Activated CD4-positive, alpha-beta T cell treated with anti-CD3 and anti-CD28 coated beads, Interleukin-2, amount 10 ng/mL, durations not matched to agents 7 days and 5 days (primary cell): Measurements from ENCODE around the gene LHB. TPM values are rescaled to one million over a fixed set of nuclear protein-coding genes. Genes with fewer than 3 reads are reported as not detected.
A peak's percentile ranks its signal among the peaks of the same experiment; 100 is the strongest.

Source experiments
- CTCF ChIA-PET: fragments of 350-600 bp; sonication (Branson Sonifier 250); formaldehyde crosslinking; loops from one replicate; lab custom pipeline; 2021; ENCODE audit warnings: antibody characterized with exemption; lab: Charles Lee
- POLR2A ChIA-PET: fragments of 350-600 bp; sonication (Branson Sonifier 250); formaldehyde crosslinking; loops from one replicate; lab custom pipeline; 2021; ENCODE audit warnings: antibody characterized with exemption; lab: Charles Lee
- DNase-seq: peaks from one replicate; pipeline ENCODE4 v3.0.0-alpha.2; 2020
- H3K27ac Mint-ChIP-seq: one replicate; pipeline ENCODE4 v1.8.0; 2021; ENCODE audit warnings: mild to moderate bottlenecking, moderate library complexity, mixed read lengths
- H3K27me3 Mint-ChIP-seq: one replicate; pipeline ENCODE4 v1.8.0; 2021; ENCODE audit warnings: mixed read lengths
- H3K36me3 Mint-ChIP-seq: one replicate; pipeline ENCODE4 v1.8.0; 2021; ENCODE audit warnings: low read depth, mixed read lengths
- H3K4me1 Mint-ChIP-seq: one replicate; pipeline ENCODE4 v1.8.0; 2021; ENCODE audit warnings: mixed read lengths
- H3K4me3 Mint-ChIP-seq: one replicate; pipeline ENCODE4 v1.8.0; 2021; ENCODE audit warnings: mild to moderate bottlenecking, moderate library complexity, mixed read lengths
- H3K9me3 Mint-ChIP-seq: one replicate; pipeline ENCODE4 v1.8.0; 2021; ENCODE audit warnings: mixed read lengths
- total RNA-seq, 2 experiments: library from RNA; stranded (reverse); gene quantifications; one replicate each; pipeline ENCODE4 v1.2.3, GENCODE V29; 2021

The LHB gene
- total RNA-seq, 2 experiments from 2014 or later: not detected

DNA sequence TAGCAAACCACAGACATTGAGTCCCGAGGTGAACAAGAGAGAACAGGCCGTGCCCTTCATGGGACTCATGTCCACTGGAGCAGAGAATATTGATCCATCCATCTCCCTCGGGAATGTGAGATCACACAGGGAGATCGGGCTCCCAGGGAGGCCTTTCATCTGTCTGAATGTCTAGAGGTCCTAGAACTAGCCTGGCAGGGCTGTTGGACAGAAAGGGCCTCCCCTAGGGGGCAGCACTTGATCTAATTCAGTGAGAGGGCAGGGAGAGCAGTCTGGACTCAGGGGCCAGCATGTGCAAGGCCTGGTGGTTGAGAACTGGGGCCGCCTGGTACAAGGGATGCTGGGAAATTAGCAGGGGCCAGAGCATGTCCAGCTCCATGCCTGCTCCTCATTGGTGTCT, 18.9 kb downstream of the LHB start:
- Mint-ChIP-seq H3K36me3 (peaks cover 8% of the 10 kb centered on the region), H3K4me1 (peaks cover 31% of the 10 kb centered on the region), H3K9me3 (no peaks in the 10 kb centered on the region), H3K4me3 (no peak overlapping the region), H3K27me3 (no peaks in the 10 kb centered on the region), H3K27ac (no peak overlapping the region)
- ChIA-PET CTCF (interaction anchor here (0.6 to 1.9 kb wide), 8 partner anchors 8 to 100 kb away, joined by 3 to 8 read pairs (median 3); no protein-coding TSS in a partner anchor), POLR2A (no interaction called here)
- DNase-seq: peak; percentile 74

DNA sequence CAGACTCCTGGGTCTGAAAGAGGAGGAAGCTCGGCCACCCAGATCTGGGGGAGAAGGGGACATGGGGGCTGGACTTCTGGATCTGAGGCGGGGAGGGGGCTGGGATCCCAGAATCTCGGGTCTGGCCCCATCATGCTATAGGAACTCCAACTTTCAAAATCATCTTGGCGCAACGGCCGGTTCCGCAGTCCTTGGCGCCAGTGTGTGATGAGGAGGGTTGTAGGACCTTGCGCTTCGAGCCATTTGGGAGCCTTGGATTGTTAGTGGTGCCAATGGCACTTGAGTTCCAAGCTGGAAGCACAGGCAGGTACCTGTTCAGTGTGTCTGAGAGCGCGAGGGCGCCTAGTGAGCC, 22.9 kb downstream of the LHB start:
- Mint-ChIP-seq H3K4me1 (peaks cover 41% of the 10 kb centered on the region), H3K27ac (peak overlapping the region; percentile 97), H3K9me3 (no peaks in the 10 kb centered on the region), H3K27me3 (no peaks in the 10 kb centered on the region), H3K4me3 (peak overlapping the region; percentile 92), H3K36me3 (peaks cover 8% of the 10 kb centered on the region)
- ChIA-PET CTCF (interaction anchor here (0.7 to 3.3 kb wide), 33 partner anchors 8 to 340 kb away, joined by 3 to 89 read pairs (median 4); partner anchors contain the start of genes BAX, CGB8, DHDH and PPP1R15A), POLR2A (interaction anchor here (0.7 to 1.1 kb wide), 2 partner anchors 27 to 122 kb away, joined by 3 to 4 read pairs; partner anchors contain the start of gene PPP1R15A)
- DNase-seq: no peak

DNA sequence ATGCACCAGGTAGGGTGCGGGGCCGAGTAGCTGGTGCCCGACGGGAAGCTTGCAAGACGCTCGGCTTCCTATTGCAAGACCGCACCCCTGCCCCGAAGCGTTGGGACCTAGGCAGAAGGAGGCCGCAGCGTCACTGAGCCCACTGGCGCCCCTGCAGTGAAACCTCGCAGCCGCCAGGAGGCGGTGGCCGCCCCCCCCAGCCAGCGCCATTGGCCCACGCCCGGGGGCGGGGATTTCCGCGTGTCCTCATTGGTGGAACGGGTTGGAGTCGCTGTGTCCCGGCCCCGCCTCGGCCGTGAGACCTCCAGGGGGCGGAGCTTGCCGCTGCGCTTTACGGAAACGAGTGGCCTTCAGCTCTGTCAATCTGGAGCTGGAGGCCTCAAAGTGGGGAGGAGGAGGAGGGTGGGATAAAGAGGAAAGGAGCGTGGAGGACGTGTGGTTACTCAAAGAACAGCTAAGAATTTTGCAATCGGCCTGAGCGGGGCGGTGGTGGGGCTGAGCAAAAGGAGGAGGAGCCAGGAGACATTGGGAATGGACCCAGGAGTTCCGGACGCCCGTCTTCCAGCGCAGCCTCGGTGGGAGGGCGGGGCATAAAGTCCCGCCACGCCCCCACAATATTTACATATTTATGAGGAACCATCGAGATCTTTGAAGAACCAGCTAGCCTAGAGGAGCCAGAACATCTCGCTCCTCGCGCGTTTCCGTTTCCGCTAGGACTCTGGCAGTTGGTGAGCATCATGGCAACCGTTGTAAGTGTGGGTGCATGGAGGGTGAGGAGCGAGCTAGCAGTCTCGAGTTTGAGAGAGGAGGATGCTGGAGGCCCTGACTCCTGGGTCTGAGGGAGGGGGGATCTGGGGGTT, 23.5 kb downstream of the LHB start, which contains the start of the genes GYS1 and RUVBL2:
Gene GYS1, minus strand, starts transcription at position 135 of the 860 bp plus-strand sequence. CDS start 197 bp downstream, outside the sequence.
Gene RUVBL2, plus strand, starts transcription at position 713 of the 860 bp plus-strand sequence. Its CDS starts 25 bp downstream, at position 738.
- ChIA-PET CTCF (interaction anchor here (0.6 to 3.3 kb wide), 57 partner anchors 8 to 877 kb away, joined by 3 to 89 read pairs (median 4); partner anchors contain the start of genes BAX, CGB2, CGB8 and DHDH), POLR2A (interaction anchor here (0.5 to 1.1 kb wide), 4 partner anchors 26 to 382 kb away, joined by 3 to 7 read pairs (median 4); partner anchors contain the start of gene PPP1R15A)
- peak within 1 kb of the TSS; percentile 92 for H3K4me3 Mint-ChIP-seq
- DNase-seq: peak; percentile 99
- H3K27ac Mint-ChIP-seq: peak within 1 kb of the TSS; percentile 97
- peaks cover 14% of the 10 kb centered on the region for H3K36me3 Mint-ChIP-seq
- no peaks in the 10 kb centered on the region for H3K27me3 Mint-ChIP-seq
- peaks cover 41% of the 10 kb centered on the region for H3K4me1 Mint-ChIP-seq
- no peaks in the 10 kb centered on the region for H3K9me3 Mint-ChIP-seq

DNA sequence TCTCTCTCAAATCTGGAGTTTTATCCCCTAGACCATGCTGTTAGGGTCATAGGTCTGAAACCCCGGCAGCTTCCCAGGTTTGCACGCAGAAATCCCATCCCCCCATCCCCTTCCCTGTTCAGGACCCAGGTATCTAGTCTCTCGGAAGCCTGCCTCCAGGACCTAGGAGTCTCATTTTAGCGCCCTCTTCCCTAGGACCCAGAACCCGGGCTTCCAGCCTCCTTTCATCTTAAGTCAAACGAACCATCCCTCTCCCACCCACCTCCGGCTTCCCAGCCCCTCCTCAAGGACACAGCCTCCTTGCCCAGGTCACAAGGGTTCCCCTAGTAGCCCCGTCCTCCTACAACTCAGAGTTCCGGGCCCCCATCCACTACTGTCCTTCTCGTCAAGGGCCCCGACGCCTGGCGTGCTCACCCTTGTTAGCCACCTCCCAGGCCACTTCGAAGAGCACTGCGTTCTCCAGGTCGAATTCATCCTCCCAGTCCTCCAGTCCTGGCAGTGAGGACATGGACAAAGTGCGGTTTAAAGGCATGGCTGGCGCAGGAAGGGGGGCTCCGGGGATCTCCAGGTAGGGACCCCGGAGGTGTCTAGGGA, 24.2 kb downstream of the LHB start:
- POLR2A ChIA-PET: interaction anchor here (0.6 kb wide), 1 partner anchor 45 kb away, joined by 3 read pairs; no protein-coding TSS in a partner anchor
- DNase-seq: peak; percentile 33
- H3K4me1 Mint-ChIP-seq: peaks cover 36% of the 10 kb centered on the region
- H3K27me3 Mint-ChIP-seq: no peaks in the 10 kb centered on the region
- H3K27ac Mint-ChIP-seq: peak overlapping the region; percentile 97
- CTCF ChIA-PET: interaction anchor here (0.6 to 3.3 kb wide), 30 partner anchors 12 to 517 kb away, joined by 3 to 89 read pairs (median 4); partner anchors contain the start of genes CGB2, DHDH, HRC and LIN7B
- H3K4me3 Mint-ChIP-seq: peak overlapping the region; percentile 92
- H3K36me3 Mint-ChIP-seq: peaks cover 19% of the 10 kb centered on the region
- H3K9me3 Mint-ChIP-seq: no peaks in the 10 kb centered on the region

DNA sequence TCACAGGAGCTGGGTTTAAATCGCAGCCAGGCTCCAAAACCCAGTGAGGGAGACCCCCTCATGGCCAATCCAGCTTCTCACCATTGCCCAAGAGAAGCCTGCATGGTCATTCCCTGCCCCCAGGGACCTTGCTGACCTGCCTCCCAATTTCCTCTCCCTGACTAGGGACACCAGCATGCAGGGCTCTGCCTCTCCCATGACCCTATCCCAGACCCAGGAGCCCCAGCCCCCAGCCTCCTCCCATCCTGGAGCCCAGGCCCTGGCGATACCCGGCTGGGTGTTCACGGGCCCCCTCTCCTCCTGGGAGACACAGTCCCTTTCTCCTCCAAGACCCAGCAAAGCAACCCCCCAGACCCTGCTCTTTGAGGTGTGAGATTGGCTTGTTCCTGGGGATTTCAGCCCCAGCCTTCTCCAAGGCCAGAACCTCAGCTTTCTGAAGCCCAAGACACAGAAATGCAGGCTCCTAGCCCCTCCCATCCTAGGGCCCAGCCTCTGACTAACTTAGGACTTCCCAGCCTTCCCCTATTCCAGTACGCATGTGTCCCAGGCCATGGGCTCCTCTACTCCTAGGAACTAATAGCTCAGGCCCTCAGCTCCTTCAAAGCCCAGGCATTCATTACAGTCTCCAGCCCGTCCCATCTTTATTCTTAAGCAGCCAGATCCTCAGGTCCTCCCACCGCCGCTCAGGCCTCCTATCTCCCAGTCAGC, 24.9 kb downstream of the LHB start:
- Mint-ChIP-seq H3K9me3 (no peaks in the 10 kb centered on the region), H3K36me3 (peaks cover 21% of the 10 kb centered on the region), H3K4me1 (peaks cover 34% of the 10 kb centered on the region), H3K27ac (peak overlapping the region; percentile 97), H3K4me3 (peak overlapping the region; percentile 92), H3K27me3 (no peaks in the 10 kb centered on the region)
- DNase-seq: no peak
- ChIA-PET CTCF (interaction anchor here (1.8 to 3.3 kb wide), 6 partner anchors 8 to 120 kb away, joined by 4 to 89 read pairs (median 14); partner anchors contain the start of gene PPP1R15A), POLR2A (no interaction called here)

DNA sequence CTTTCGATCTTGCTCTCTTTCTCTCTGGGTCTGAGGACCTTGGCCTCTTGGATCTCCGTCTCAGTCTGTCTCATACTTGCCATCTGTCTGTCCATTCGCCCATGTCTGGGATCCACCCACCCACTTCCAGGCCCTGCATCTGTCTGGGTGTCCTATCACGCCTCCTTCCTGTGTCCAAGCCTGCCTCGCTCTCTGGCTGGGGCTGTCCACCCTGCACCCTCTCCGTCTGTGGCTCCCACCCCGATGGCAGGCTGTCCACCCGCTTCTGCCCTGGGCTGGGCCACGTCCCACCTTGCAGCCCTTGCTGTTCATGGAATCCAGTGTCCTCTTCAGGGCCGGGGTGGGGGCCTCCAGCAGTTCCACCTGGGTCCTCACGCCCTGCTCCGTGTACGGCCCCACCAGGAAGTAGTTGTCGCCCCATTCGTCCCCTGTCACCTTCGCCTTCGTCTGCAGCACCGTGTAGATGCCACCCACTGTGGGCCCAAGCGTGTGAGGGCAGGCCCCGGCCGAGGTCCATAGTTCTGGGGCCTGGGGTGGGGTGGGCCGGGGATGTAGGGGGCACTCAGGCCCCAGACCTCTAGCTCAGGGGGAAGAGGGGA, 25.8 kb downstream of the LHB start:
- Mint-ChIP-seq H3K27ac (no peak overlapping the region), H3K36me3 (peaks cover 24% of the 10 kb centered on the region), H3K4me1 (peaks cover 33% of the 10 kb centered on the region), H3K4me3 (peak overlapping the region; percentile 59), H3K27me3 (no peaks in the 10 kb centered on the region), H3K9me3 (no peaks in the 10 kb centered on the region)
- no peak for DNase-seq
- ChIA-PET CTCF (interaction anchor here (1.9 to 3.3 kb wide), 4 partner anchors 9 to 18 kb away, joined by 7 to 89 read pairs (median 26); no protein-coding TSS in a partner anchor), POLR2A (no interaction called here)

DNA sequence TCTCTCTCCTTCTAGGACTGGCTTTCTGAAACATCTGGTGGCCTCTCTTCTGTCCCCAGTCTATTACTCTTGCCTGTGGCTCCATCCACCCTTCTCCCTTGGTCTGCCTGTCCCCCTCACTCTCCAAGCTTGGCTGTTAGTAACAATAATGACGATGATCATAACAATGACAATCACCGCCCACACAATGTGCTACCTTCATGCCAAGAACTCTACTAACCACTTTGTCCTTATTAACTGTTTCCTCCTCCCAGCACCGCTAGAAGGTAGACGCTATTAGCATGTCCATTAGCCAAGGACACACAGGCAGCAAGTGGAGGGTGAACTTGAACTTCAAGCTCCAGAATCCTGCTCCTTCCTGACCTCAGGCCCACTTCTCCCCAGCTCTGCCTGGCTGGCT, 26.5 kb downstream of the LHB start:
- POLR2A ChIA-PET: no interaction called here
- no peak overlapping the region for H3K4me3 Mint-ChIP-seq

DNA sequence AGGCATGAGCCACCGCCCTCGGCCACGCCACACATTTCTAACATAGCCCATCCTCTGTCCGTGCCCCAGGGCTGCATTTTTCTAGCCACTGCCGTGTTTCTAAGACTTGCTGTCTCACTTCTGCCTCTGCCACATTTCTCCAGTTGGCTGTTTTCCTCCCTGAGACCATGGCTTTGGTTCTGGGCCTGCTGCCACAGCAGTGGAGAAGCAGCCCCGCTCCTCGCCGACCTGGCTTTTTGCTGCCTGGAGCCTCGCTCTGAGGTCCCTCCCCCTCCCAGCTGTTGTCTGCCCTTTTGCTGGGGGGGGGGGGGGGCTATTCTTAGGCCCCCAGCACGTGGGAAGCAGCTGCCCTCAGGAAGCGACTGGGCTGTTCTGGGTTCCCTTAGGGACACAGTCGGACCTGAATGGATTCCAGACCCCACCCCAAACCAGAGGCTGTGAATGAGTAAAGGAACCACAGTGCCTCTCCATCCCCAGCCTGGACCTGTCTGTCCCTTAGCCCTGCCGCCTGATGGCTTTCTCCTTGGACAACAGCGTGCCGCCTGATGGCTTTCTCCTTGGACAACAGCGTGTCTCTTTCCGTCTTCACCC, 27.1 kb downstream of the LHB start:
- peaks cover 27% of the 10 kb centered on the region for H3K36me3 Mint-ChIP-seq
- ChIA-PET CTCF (interaction anchor here (0.6 to 1.9 kb wide), 5 partner anchors 8 to 221 kb away, joined by 3 to 7 read pairs (median 4); no protein-coding TSS in a partner anchor), POLR2A (interaction anchor here (0.7 kb wide), 1 partner anchor 156 kb away, joined by 8 read pairs; no protein-coding TSS in a partner anchor)
- H3K4me3 Mint-ChIP-seq: no peak overlapping the region
- H3K27ac Mint-ChIP-seq: no peak overlapping the region
- DNase-seq: no peak
- H3K9me3 Mint-ChIP-seq: no peaks in the 10 kb centered on the region
- H3K27me3 Mint-ChIP-seq: no peaks in the 10 kb centered on the region
- H3K4me1 Mint-ChIP-seq: peaks cover 25% of the 10 kb centered on the region

More for the DNA sequence above, 26.5 kb downstream of the LHB start:
- no peak overlapping the region for H3K27ac Mint-ChIP-seq
- no peak for DNase-seq
- H3K4me1 Mint-ChIP-seq: peaks cover 31% of the 10 kb centered on the region
- no peaks in the 10 kb centered on the region for H3K27me3 Mint-ChIP-seq
- CTCF ChIA-PET: interaction anchor here (0.6 to 1.9 kb wide), 3 partner anchors 7 to 11 kb away, joined by 3 to 7 read pairs (median 4); no protein-coding TSS in a partner anchor
- H3K9me3 Mint-ChIP-seq: no peaks in the 10 kb centered on the region
- peaks cover 24% of the 10 kb centered on the region for H3K36me3 Mint-ChIP-seq

DNA sequence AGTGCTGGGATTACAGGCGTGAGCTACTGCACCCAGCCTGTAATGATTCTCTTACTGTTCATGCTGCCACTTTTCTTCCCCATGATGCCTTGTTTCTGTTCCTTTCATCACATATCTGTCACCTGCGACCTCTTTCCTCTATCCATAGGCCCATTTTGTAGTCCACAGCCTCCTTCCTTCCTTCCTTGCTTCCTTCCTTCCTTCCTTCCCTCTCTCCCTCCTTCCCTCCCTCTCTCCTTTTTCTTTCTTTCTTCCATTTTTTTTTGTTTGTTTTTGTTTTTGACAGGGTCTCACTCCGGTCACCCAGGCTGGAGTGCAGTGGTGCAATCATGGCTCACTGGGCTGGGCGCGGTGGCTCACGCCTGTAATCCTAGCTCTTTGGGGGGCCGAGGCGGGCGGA, 28.0 kb downstream of the LHB start:
- Mint-ChIP-seq H3K4me1 (peaks cover 19% of the 10 kb centered on the region), H3K27ac (no peak overlapping the region), H3K9me3 (no peaks in the 10 kb centered on the region), H3K4me3 (no peak overlapping the region), H3K36me3 (peaks cover 27% of the 10 kb centered on the region), H3K27me3 (no peaks in the 10 kb centered on the region)
- POLR2A ChIA-PET: interaction anchor here (0.7 kb wide), 1 partner anchor 155 kb away, joined by 8 read pairs; no protein-coding TSS in a partner anchor
- CTCF ChIA-PET: interaction anchor here (0.6 kb wide), 1 partner anchor 178 kb away, joined by 3 read pairs; no protein-coding TSS in a partner anchor
- no peak for DNase-seq

DNA sequence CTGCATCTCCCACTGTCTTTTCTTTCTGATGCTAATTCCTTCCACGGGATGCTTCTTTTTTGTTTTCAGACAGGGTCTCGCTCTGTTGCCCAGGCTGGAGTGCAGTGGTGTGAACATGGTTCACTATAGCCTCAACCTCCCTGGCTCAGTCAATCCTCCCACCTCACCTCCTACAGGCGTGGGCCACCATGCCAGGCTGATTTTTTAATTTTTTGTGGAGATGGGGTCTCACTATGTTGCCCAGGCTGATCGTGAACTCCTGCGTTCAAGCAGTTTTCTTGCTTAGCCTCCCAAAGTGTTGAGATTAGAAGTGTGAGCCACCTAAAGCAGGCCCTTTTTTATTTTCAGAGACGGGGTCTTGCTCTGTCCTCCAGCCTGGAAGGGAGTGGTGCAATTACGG, 28.6 kb downstream of the LHB start:
- ChIA-PET POLR2A (no interaction called here), CTCF (interaction anchor here (0.6 kb wide), 1 partner anchor 9 kb away, joined by 3 read pairs; no protein-coding TSS in a partner anchor)
- no peak for DNase-seq
- Mint-ChIP-seq H3K9me3 (no peaks in the 10 kb centered on the region), H3K4me1 (peaks cover 17% of the 10 kb centered on the region), H3K27me3 (no peaks in the 10 kb centered on the region), H3K4me3 (no peak overlapping the region), H3K27ac (no peak overlapping the region), H3K36me3 (peaks cover 28% of the 10 kb centered on the region)

DNA sequence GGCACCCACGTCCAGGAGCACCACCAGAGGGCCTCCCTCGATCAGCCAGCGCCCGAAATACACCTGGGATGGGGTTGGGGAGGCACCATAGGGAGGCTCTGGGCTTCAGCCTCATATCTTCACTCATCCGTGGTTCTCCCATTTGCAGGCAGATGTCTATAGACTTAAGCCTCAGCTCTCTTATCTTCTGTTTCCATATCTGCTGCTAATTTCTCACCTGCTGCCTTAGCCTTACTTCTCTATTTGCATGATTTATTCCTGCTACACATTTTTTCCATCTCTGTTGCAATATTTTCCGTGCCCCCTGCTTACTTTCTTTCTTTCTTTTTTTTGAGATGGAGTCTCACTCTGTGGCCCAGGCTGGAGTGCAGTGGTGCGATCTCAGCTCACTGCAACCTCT, 29.6 kb downstream of the LHB start:
- CTCF ChIA-PET: interaction anchor here (0.8 to 1.6 kb wide), 4 partner anchors 9 to 26 kb away, joined by 3 to 6 read pairs (median 4); no protein-coding TSS in a partner anchor
- no peak overlapping the region for H3K4me3 Mint-ChIP-seq
- POLR2A ChIA-PET: no interaction called here
- DNase-seq: no peak
- H3K4me1 Mint-ChIP-seq: peaks cover 15% of the 10 kb centered on the region
- no peaks in the 10 kb centered on the region for H3K27me3 Mint-ChIP-seq
- no peak overlapping the region for H3K27ac Mint-ChIP-seq
- H3K9me3 Mint-ChIP-seq: no peaks in the 10 kb centered on the region
- peaks cover 33% of the 10 kb centered on the region for H3K36me3 Mint-ChIP-seq
